ENCODE measurements around the gene RNF115. TPM values are rescaled to one million over a fixed set of nuclear protein-coding genes. Genes with fewer than 3 reads are reported as not detected.

RNF115 gene
- total RNA-seq, 1 donor from 2014 or later, result 19.9 TPM

- intact Hi-C loops (cut with micrococcal nuclease), result no loop called here
Observed at GRCh38 chr1:145707183-145707867, 116.6 kb downstream of the RNF115 start, which contains the start of gene PDZK1. TSS of gene PDZK1 (minus strand) at chr1:145707368. CDS start at chr1:145688021, 19,347 bp downstream.

GRCh38 chr1:145706086-145706664, 117.7 kb downstream of the RNF115 start:
- intact Hi-C loops (cut with micrococcal nuclease), result no loop called here

DNA sequence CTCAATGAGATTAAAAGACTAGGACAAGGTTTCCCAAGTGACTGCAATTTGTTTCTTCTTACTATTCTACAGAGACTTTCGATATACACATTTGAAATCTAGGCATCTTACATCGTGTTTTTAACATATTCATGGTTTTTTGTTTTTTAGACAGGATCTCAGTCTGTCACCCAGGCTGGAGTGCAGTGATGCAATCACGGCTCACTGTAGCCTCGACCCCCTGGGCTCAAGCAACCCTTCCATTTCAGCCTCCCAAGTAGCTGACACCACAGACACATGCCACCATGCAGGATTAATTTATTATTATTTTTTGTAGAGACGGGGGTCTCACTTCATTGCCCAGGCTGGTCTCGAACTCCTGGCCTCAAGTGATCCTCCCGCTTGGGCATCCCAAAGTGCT, 118.3 kb downstream of the RNF115 start:
- intact Hi-C loops (cut with micrococcal nuclease), result no loop called here

GRCh38 chr1:145702826-145703225, 121.1 kb downstream of the RNF115 start:
- intact Hi-C loops (cut with micrococcal nuclease), result no loop called here

DNA sequence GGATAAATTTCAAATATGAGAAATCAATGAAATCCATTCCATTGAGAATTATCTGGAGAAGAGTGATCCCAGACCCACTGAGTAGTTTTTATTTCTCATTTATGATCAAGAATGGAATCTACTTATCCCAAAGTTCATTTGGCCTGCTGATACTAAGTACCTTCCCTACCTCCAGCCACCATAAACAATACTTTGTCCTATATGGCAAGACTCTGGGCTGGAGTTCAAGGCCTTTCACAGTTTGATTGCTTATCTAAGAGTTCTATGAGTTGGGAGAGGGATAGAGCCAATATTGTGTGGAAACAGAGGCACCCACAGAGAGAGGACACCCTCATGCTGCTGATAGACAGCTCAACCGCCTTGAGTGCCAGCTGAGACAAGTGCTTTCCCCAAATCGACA, 121.8 kb downstream of the RNF115 start:
- intact Hi-C loops (cut with micrococcal nuclease), result no loop called here

- intact Hi-C loops (cut with micrococcal nuclease), result no loop called here
Observed at GRCh38 chr1:145701306-145701862, 122.5 kb downstream of the RNF115 start.

DNA sequence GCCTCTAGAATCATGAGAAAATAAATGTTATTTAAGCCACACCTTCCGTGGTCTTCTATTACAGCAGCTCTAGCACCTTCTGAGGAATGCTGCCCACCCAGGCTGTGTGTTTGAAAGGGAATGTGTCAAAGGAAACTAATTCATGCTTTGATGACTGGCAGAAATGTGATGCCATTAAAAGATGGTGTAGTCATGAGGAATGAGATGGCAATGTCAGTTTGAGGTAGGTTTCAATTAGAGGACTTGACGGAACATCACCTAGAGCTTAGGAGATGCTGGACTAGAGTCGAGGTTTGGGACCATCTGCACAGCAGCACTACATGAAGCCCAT, 127.3 kb downstream of the RNF115 start:
- intact Hi-C loops (cut with micrococcal nuclease), result no loop called here

- intact Hi-C loops (cut with micrococcal nuclease), result no loop called here
Observed at GRCh38 chr1:145695821-145696629, 127.9 kb downstream of the RNF115 start.

DNA sequence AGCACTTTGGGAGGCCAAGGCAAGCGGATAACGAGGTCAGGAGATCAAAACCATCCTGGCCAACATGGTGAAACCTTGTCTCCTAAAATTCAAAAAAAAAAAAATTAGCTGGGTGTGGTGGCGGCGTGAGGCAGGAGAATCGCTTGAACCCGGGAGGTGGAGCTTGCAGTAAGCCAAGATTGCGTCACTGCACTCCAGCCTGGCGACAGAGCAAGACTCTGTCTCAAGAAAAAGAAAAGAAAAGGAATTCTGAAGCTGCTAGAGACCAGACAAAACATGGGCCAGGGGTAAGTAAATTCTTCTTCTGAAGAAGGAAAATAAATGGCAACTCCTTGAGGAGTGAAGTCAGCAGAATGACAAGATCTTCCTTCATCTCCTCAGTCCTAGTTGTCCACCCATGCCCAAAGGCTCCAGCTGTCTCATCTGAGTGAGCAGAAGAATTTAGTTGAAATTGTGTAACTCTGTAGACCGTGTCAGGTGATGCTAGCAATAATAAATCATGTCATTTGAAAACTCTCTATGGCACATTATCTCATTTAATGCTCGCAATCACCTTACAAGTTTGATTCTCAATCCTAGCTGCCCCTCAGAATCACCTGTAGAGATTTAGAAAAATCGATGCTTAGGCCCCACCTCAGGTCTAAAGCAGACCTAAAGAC, 131.0 kb downstream of the RNF115 start:
- intact Hi-C loops (cut with micrococcal nuclease), result no loop called here

GRCh38 chr1:145690587-145691558, 133.0 kb downstream of the RNF115 start:
- intact Hi-C loops (cut with micrococcal nuclease), result no loop called here

GRCh38 chr1:145689922-145690321, 134.0 kb downstream of the RNF115 start:
- intact Hi-C loops (cut with micrococcal nuclease), result no loop called here

DNA sequence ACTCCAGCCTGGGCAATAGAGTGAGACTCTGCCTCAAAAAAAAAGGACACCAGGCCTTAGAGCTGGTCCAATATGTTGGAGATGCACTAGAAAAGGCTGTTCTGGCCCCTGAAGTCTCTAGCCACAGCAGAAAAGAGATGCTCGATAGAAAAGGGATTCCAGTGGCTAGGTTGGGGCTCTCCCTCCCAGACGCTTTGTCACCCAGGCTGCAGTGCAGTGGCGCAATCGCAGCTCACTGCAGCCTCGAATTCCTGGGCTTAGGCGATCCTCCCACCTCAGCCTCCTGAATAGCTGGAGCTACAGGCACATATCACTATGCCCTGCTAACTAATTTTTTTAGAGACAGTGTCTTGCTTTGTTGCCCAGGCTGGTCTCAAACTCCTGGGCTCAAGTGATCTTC, 135.0 kb downstream of the RNF115 start:
- intact Hi-C loops (cut with micrococcal nuclease), result no loop called here

Other genes with a start within 250 kb of the RNF115 start
- 35.8 and 38.9 TPM in 2 replicates for gene GPR89A, start 216.1 kb downstream of the RNF115 start, total RNA-seq
- 0.20 and 0.49 TPM in 2 replicates for gene PDZK1, start 116.7 kb downstream of the RNF115 start, total RNA-seq
- gene CD160, start 104.6 kb downstream of the RNF115 start, total RNA-seq, result 0.17 TPM in 1 of 2 replicates, not detected in the other
- gene POLR3C, start 105 bp upstream of the RNF115 start, total RNA-seq, result 32.8 and 35.3 TPM in 2 replicates
- gene NUDT17, start 21.5 kb upstream of the RNF115 start, total RNA-seq, result 2.9 and 3.6 TPM in 2 replicates
- 25.5 and 27.3 TPM in 2 replicates for gene PIAS3, start 35.0 kb upstream of the RNF115 start, total RNA-seq
- gene ANKRD35, start 61.8 kb upstream of the RNF115 start, total RNA-seq, result 0.83 and 0.88 TPM in 2 replicates
- gene ITGA10, start 86.0 kb upstream of the RNF115 start, total RNA-seq, result 1.6 and 1.7 TPM in 2 replicates
- 30.9 and 37.5 TPM in 2 replicates for gene PEX11B, start 94.6 kb upstream of the RNF115 start, total RNA-seq
- gene RBM8A, start 103.4 kb upstream of the RNF115 start, total RNA-seq, result 196 and 197 TPM in 2 replicates
- gene LIX1L, start 133.9 kb upstream of the RNF115 start, total RNA-seq, result 38.9 and 39.0 TPM in 2 replicates
- gene ANKRD34A, start 140.5 kb upstream of the RNF115 start, total RNA-seq, result 1.2 and 2.3 TPM in 2 replicates
- 17.8 and 21.0 TPM in 2 replicates for gene POLR3GL, start 140.6 kb upstream of the RNF115 start, total RNA-seq
- gene TXNIP, start 172.5 kb upstream of the RNF115 start, total RNA-seq, result 456 and 471 TPM in 2 replicates
- gene HJV, start 197.6 kb upstream of the RNF115 start, total RNA-seq, result not detected in 2 replicates

Data from T-helper 1 cell treated with Interleukin-12 subunit alpha and Interleukin-12 subunit beta and Interleukin-4 antibody, amounts not matched to agents 30 ng/mL and 1 ng/mL, for 36 hours (primary cell).